Vagina (tissue), 2 donors: ENCODE data around the gene SNRPB. TPM values are rescaled to one million over a fixed set of nuclear protein-coding genes. Genes with fewer than 3 reads are reported as not detected.

Experiments used
- DNase-seq, 2 donors: peaks; one replicate each; pipeline ENCODE4 v3.0.0-alpha.2; 2017; ENCODE audit errors: extremely low spot score in 2 of 2
- H3K27ac ChIP-seq: fragments of 200-600 bp; sonication (generic); one replicate; pipeline ENCODE4 v1.5.1; 2019
- H3K27me3 ChIP-seq: fragments of 200-600 bp; sonication (generic); one replicate; pipeline ENCODE4 v1.5.1; 2019
- H3K36me3 ChIP-seq, 2 donors: fragments of 200-600 bp; sonication (generic); one replicate each; pipeline ENCODE4 v1.5.1; 2017 to 2019
- H3K4me1 ChIP-seq: fragments of 200-600 bp; sonication (generic); one replicate; pipeline ENCODE4 v1.5.1; 2019
- H3K4me3 ChIP-seq, 2 donors: fragments of 200-600 bp; sonication (generic); 1 replicate in 1 of 2; 2 replicates in 1 of 2; pipeline ENCODE4 v1.5.1; 2016 to 2019
- H3K9me3 ChIP-seq: fragments of 200-600 bp; sonication (generic); one replicate; pipeline ENCODE4 v1.5.1; 2019
- POLR2A ChIP-seq, 2 donors: fragments of 450-650 bp; IDR thresholded peaks; one replicate each; pipeline ENCODE4 v1.6.1; 2017; ENCODE audit warnings: antibody characterized with exemption in 2 of 2, mild to moderate bottlenecking in 2 of 2, moderate library complexity in 2 of 2
- POLR2AphosphoS5 ChIP-seq, 2 donors: sonication (generic); formaldehyde crosslinking; IDR thresholded peaks; one replicate each; pipeline ENCODE4 v1.9.0; 2017; ENCODE audit warnings: antibody characterized with exemption in 2 of 2, mild to moderate bottlenecking in 2 of 2, low read depth in 1 of 2; ENCODE audit not compliant: insufficient read depth in 1 of 2
- intact Hi-C: fragments of 100-400 bp; cut with DNase I; formaldehyde crosslinking; loops from one replicate; pipeline ENCODE4 v1.15.1; 2023
- total RNA-seq: library from RNA; depleted of rRNA; stranded (reverse); fragments of >200 nt; gene quantifications from one replicate; pipeline ENCODE4 v1.2.3, GENCODE V29; 2016
- TF ChIP-seq, protein P1 (sequence below), 3 experiments: fragments of 450-650 bp in 2 of 3; fragments of 200-600 bp in 1 of 3; sonication (generic) in 1 of 3; IDR thresholded peaks; one replicate each; pipeline ENCODE4 v1.5.1; 2017 to 2019; ENCODE audit warnings: antibody characterized with exemption in 3 of 3, mild to moderate bottlenecking in 2 of 3, moderate library complexity in 2 of 3

Gene SNRPB
- total RNA-seq, 1 donor from 2014 or later, result 173 TPM

- no peak overlapping the region for H3K4me3 ChIP-seq
- H3K27me3 ChIP-seq, result no peaks in the 10 kb centered on the region
- H3K36me3 ChIP-seq, result no peaks in the 10 kb centered on the region
- no peaks in the 10 kb centered on the region for H3K9me3 ChIP-seq
- intact Hi-C loops, result no loop called here
- no peak for TF ChIP-seq POLR2AphosphoS5 (IDR thresholded peaks at IDR 0.05; ENCODE audit: insufficient read depth in 1 of 2, low read depth in 1 of 2)
- TF ChIP-seq, protein P1, sequence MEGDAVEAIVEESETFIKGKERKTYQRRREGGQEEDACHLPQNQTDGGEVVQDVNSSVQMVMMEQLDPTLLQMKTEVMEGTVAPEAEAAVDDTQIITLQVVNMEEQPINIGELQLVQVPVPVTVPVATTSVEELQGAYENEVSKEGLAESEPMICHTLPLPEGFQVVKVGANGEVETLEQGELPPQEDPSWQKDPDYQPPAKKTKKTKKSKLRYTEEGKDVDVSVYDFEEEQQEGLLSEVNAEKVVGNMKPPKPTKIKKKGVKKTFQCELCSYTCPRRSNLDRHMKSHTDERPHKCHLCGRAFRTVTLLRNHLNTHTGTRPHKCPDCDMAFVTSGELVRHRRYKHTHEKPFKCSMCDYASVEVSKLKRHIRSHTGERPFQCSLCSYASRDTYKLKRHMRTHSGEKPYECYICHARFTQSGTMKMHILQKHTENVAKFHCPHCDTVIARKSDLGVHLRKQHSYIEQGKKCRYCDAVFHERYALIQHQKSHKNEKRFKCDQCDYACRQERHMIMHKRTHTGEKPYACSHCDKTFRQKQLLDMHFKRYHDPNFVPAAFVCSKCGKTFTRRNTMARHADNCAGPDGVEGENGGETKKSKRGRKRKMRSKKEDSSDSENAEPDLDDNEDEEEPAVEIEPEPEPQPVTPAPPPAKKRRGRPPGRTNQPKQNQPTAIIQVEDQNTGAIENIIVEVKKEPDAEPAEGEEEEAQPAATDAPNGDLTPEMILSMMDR (IDR thresholded peaks at IDR 0.05), result no peak
- TF ChIP-seq POLR2A (IDR thresholded peaks at IDR 0.05), result no peak
- no peak for DNase-seq
- no peak overlapping the region for H3K27ac ChIP-seq
- no peaks in the 10 kb centered on the region for H3K4me1 ChIP-seq
These were observed 41.5 kb downstream of the SNRPB start for GRCh38 chr20:2429051-2429450.

- TF ChIP-seq POLR2A (IDR thresholded peaks at IDR 0.05), result no peak
- TF ChIP-seq POLR2AphosphoS5 (IDR thresholded peaks at IDR 0.05; ENCODE audit: insufficient read depth in 1 of 2, low read depth in 1 of 2), result no peak
- TF ChIP-seq, protein P1 (IDR thresholded peaks at IDR 0.05), result no peak
- Histone ChIP-seq H3K4me3 (no peak overlapping the region), H3K9me3 (no peaks in the 10 kb centered on the region), H3K27ac (no peak overlapping the region), H3K4me1 (no peaks in the 10 kb centered on the region), H3K27me3 (no peaks in the 10 kb centered on the region), H3K36me3 (no peaks in the 10 kb centered on the region)
- DNase-seq, result no peak
- intact Hi-C loops, result no loop called here
These were observed 49.3 kb downstream of the SNRPB start for GRCh38 chr20:2421247-2421646.

GRCh38 chr20:2420510-2420909 lies 50.1 kb downstream of the SNRPB start:
- Histone ChIP-seq H3K27me3 (no peaks in the 10 kb centered on the region), H3K4me1 (no peaks in the 10 kb centered on the region), H3K4me3 (no peak overlapping the region), H3K27ac (no peak overlapping the region), H3K9me3 (no peaks in the 10 kb centered on the region), H3K36me3 (no peaks in the 10 kb centered on the region)
- TF ChIP-seq, protein P1 (IDR thresholded peaks at IDR 0.05), result no peak
- TF ChIP-seq POLR2A (IDR thresholded peaks at IDR 0.05), result no peak
- no peak for TF ChIP-seq POLR2AphosphoS5 (IDR thresholded peaks at IDR 0.05; ENCODE audit: insufficient read depth in 1 of 2, low read depth in 1 of 2)
- intact Hi-C loops, result no loop called here
- DNase-seq, result no peak

DNA sequence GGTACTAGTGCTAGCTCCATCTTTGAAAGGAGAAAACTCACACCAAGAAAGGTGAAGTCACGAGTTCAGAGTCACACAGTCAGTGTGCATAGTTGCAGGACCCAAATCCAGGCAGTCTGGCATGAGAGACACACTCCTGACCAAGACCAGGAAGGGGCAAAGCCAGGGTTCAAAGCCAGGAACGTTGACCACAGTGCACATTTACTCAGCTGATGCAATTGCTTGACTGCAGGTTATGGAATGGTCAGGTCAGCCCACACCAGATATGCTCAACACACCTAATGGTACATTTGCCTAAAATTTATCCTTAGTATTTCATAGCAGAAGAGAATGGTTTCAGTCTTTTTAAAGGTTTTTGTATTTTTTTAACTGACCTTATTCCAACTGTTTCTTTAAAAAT lies 52.2 kb downstream of the SNRPB start:
- TF ChIP-seq POLR2AphosphoS5 (IDR thresholded peaks at IDR 0.05; ENCODE audit: insufficient read depth in 1 of 2, low read depth in 1 of 2) (no peak), POLR2A (IDR thresholded peaks at IDR 0.05) (no peak)
- TF ChIP-seq, protein P1 (IDR thresholded peaks at IDR 0.05), result no peak
- DNase-seq, result no peak
- H3K36me3 ChIP-seq, result no peaks in the 10 kb centered on the region
- no peaks in the 10 kb centered on the region for H3K4me1 ChIP-seq
- H3K27ac ChIP-seq, result no peak overlapping the region
- H3K27me3 ChIP-seq, result no peaks in the 10 kb centered on the region
- no peaks in the 10 kb centered on the region for H3K9me3 ChIP-seq
- intact Hi-C loops, result no loop called here
- H3K4me3 ChIP-seq, result no peak overlapping the region

DNA sequence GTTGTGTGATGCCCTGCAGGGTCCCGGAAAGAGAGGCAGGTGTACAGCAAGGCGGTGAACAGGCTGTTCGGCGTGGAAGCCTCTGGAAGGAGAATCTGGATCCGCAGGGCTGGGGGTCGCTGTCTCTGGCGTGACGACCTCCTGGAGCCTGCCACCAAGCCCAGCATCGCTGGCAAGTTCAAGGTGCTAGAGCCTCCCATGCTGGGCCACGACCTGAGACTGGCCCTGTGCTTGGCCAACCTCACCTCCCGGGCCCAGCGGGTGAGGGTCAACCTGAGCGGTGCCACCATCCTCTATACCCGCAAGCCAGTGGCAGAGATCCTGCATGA lies 53.4 kb downstream of the SNRPB start:
- Histone ChIP-seq H3K36me3 (no peaks in the 10 kb centered on the region), H3K27ac (no peak overlapping the region), H3K27me3 (no peaks in the 10 kb centered on the region), H3K9me3 (no peaks in the 10 kb centered on the region), H3K4me1 (no peaks in the 10 kb centered on the region), H3K4me3 (no peak overlapping the region)
- intact Hi-C loops, result no loop called here
- DNase-seq, result no peak
- TF ChIP-seq, protein P1 (IDR thresholded peaks at IDR 0.05), result no peak
- TF ChIP-seq POLR2A (IDR thresholded peaks at IDR 0.05) (no peak), POLR2AphosphoS5 (IDR thresholded peaks at IDR 0.05; ENCODE audit: insufficient read depth in 1 of 2, low read depth in 1 of 2) (no peak)
